Type B pancreatic cell (in vitro differentiated cells): Measurements from ENCODE around the gene S100A1. TPM values are rescaled to one million over a fixed set of nuclear protein-coding genes. Genes with fewer than 3 reads are reported as not detected.

ENCODE experiments used
- DNase-seq: peaks from one replicate; pipeline ENCODE4 v3.0.0; 2021; ENCODE audit warnings: mixed read lengths; ENCODE audit not compliant: unreplicated experiment; ENCODE audit errors: extremely low spot score
- H3K27ac Mint-ChIP-seq: 2 replicates; pipeline ENCODE4 v1.8.0; 2021; ENCODE audit warnings: mild to moderate bottlenecking, mixed read lengths
- H3K27me3 Mint-ChIP-seq: 2 replicates; pipeline ENCODE4 v1.8.0; 2021; ENCODE audit warnings: mixed read lengths
- H3K36me3 Mint-ChIP-seq: 2 replicates; pipeline ENCODE4 v1.8.0; 2021; ENCODE audit warnings: mixed read lengths
- H3K4me1 Mint-ChIP-seq: one replicate; pipeline ENCODE4 v1.8.0; 2021; ENCODE audit warnings: mixed read lengths; ENCODE audit not compliant: unreplicated experiment
- H3K4me3 Mint-ChIP-seq: 2 replicates; pipeline ENCODE4 v1.8.0; 2021; ENCODE audit warnings: mild to moderate bottlenecking, mixed read lengths
- H3K9me3 Mint-ChIP-seq: 2 replicates; pipeline ENCODE4 v1.8.0; 2021; ENCODE audit warnings: mixed read lengths
- total RNA-seq: library from RNA; stranded (reverse); gene quantifications from 2 replicates; pipeline ENCODE4 v1.2.1, GENCODE V29; 2021; ENCODE audit warnings: low replicate concordance
- TF ChIP-seq, protein P1 (sequence below): fragments of 200-600 bp; sonication (generic); conservative IDR thresholded peaks from 2 replicates; pipeline ENCODE4 v1.5.0; 2021; ENCODE audit warnings: antibody characterized with exemption, mild to moderate bottlenecking

The S100A1 gene
- total RNA-seq, 1 donor from 2014 or later = 0.97 TPM

- Mint-ChIP-seq H3K36me3 (no peaks in the 10 kb centered on the region), H3K9me3 (no peaks in the 10 kb centered on the region), H3K4me1 (peaks cover 23% of the 10 kb centered on the region), H3K4me3 (no peak overlapping the region), H3K27ac (peak overlapping the region; percentile 39), H3K27me3 (no peaks in the 10 kb centered on the region)
- TF ChIP-seq, protein P1, sequence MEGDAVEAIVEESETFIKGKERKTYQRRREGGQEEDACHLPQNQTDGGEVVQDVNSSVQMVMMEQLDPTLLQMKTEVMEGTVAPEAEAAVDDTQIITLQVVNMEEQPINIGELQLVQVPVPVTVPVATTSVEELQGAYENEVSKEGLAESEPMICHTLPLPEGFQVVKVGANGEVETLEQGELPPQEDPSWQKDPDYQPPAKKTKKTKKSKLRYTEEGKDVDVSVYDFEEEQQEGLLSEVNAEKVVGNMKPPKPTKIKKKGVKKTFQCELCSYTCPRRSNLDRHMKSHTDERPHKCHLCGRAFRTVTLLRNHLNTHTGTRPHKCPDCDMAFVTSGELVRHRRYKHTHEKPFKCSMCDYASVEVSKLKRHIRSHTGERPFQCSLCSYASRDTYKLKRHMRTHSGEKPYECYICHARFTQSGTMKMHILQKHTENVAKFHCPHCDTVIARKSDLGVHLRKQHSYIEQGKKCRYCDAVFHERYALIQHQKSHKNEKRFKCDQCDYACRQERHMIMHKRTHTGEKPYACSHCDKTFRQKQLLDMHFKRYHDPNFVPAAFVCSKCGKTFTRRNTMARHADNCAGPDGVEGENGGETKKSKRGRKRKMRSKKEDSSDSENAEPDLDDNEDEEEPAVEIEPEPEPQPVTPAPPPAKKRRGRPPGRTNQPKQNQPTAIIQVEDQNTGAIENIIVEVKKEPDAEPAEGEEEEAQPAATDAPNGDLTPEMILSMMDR = peak; percentile 70
- DNase-seq = no peak
These were observed 10.6 kb upstream of the S100A1 start for GRCh38 chr1:153617663-153618062.

GRCh38 chr1:153619171-153619570, 9.1 kb upstream of the S100A1 start:
- TF ChIP-seq, protein P1 = no peak
- H3K4me3 Mint-ChIP-seq = no peak overlapping the region
- H3K9me3 Mint-ChIP-seq = no peaks in the 10 kb centered on the region
- no peak for DNase-seq
- peaks cover 21% of the 10 kb centered on the region for H3K4me1 Mint-ChIP-seq
- peaks cover 7% of the 10 kb centered on the region for H3K36me3 Mint-ChIP-seq
- no peak overlapping the region for H3K27ac Mint-ChIP-seq
- no peaks in the 10 kb centered on the region for H3K27me3 Mint-ChIP-seq

DNA sequence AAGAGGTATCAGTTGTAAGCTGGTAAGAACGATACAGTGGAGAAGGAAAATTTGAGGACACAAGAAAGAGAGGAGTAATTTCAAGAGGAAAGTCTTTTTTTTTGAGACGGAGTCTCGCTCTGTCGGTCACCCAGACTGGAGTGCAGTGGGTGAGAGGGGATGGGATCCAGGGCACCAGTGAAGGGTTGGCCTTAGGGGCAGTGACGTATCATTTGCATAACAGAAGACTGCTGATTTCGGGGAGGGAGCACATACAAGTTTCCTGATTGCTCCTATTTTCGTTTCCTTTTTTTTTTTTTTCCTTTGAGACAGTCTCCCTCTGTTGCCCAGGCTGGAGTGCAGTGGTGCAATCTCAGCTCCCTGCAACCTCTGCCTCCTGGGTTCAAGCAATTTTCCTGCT, 5.1 kb upstream of the S100A1 start:
- Mint-ChIP-seq H3K27ac (no peak overlapping the region), H3K4me1 (peaks cover 26% of the 10 kb centered on the region), H3K9me3 (no peaks in the 10 kb centered on the region), H3K27me3 (no peaks in the 10 kb centered on the region), H3K36me3 (peaks cover 12% of the 10 kb centered on the region), H3K4me3 (no peak overlapping the region)
- TF ChIP-seq, protein P1 = no peak
- DNase-seq = no peak

DNA sequence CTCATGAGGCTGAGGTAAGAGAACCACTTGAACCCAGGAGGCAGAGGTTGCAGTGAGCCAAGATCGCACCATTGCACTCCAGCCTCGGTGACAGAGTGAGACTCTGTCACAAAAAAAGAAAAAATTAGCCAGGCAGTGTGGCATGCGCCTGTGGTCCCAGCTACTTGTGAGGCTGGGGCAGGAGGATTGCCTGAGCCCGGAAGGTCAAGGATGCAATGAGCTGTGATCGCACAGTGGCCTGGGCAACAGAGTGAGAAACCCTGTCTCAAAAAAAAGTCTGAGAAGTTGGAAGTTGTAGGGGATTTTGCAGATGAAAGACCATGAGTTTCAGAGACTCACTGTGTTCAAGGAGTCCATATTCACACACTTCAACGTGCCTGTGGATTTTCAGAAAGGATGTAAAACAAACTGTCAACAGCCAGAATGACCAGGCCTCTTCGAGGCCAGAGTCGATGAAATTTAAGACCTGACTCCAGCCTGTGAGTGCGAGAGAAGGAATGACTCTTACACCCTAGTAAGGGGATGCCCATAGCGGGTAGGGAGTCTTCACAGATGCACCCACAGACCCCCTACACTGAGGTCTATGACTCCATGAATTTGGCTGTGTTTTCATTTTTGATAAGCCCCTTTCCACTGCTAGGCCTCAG, 3.1 kb upstream of the S100A1 start:
- Mint-ChIP-seq H3K27me3 (no peaks in the 10 kb centered on the region), H3K4me1 (peaks cover 30% of the 10 kb centered on the region), H3K4me3 (peak overlapping the region; percentile 79), H3K36me3 (peaks cover 12% of the 10 kb centered on the region), H3K27ac (no peak overlapping the region), H3K9me3 (no peaks in the 10 kb centered on the region)
- TF ChIP-seq, protein P1 = no peak
- DNase-seq = no peak

DNA sequence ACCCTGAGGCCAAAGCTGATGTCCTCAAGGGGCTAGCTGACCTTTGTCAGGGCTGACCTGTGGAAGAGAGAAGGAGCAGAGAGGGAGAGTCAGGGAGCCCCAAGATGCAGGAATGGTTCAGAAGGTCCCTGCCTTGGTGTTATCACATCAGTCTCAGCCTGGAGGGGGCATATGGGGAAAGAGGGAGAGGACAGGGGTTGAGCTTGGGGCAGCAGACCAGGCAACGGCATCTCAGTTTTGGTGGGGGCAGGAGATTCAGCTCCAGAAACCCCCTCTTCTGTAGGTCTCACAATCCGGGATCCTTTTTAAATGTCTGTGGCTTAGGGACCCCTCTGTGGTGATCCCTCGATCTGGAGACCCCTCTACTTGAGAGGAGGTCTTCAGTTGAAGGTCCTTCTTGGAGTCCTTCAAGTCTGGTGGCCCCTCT, 1.7 kb upstream of the S100A1 start:
- Mint-ChIP-seq H3K27ac (peak overlapping the region; percentile 98), H3K36me3 (peaks cover 12% of the 10 kb centered on the region), H3K4me3 (peak overlapping the region; percentile 95)

More for the DNA sequence above, 1.7 kb upstream of the S100A1 start:
- TF ChIP-seq, protein P1 = no peak
- Mint-ChIP-seq H3K9me3 (no peaks in the 10 kb centered on the region), H3K27me3 (no peaks in the 10 kb centered on the region), H3K4me1 (peaks cover 30% of the 10 kb centered on the region)
- no peak for DNase-seq
